KOPT-K1 (cell line): ENCODE results near the gene TMEM219.
"Not testable (repeated sequence)": the region's sequence is repeated elsewhere in the genome, so short reads cannot be mapped to it uniquely, and the experiment has no call there.

Experiments
- H3K27ac ChIP-seq: fragments of 200-600 bp; sonication (generic); 2 replicates; pipeline ENCODE4 v1.5.1; 2016; ENCODE audit warnings: antibody characterized with exemption, mild to moderate bottlenecking, low read depth, low read length; ENCODE audit not compliant: poor library complexity, severe bottlenecking
- H3K36me3 ChIP-seq: fragments of 200-600 bp; sonication (generic); 2 replicates; pipeline ENCODE4 v1.5.1; 2017; ENCODE audit warnings: antibody characterized with exemption, mild to moderate bottlenecking, low read length, moderate library complexity; ENCODE audit not compliant: insufficient read depth
- H3K9me3 ChIP-seq: fragments of 200-600 bp; sonication (generic); 2 replicates; pipeline ENCODE4 v1.5.1; 2017; ENCODE audit warnings: antibody characterized with exemption, low read length, mild to moderate bottlenecking; ENCODE audit not compliant: insufficient read depth, poor library complexity, severe bottlenecking

The TMEM219 gene

GRCh38 chr16:30006659-30007377 is 44.9 kb downstream of the TMEM219 start:
- peaks cover 34% of the 10 kb centered on the region; the same call in 1 of the 2 replicates for H3K36me3 ChIP-seq
- no peaks in the 10 kb centered on the region for H3K9me3 ChIP-seq
- H3K27ac ChIP-seq = no peak overlapping the region

GRCh38 chr16:30007378-30007895 is 45.6 kb downstream of the TMEM219 start:
- Histone ChIP-seq H3K27ac (no peak overlapping the region), H3K36me3 (peaks cover 28% of the 10 kb centered on the region; the same call in 1 of the 2 replicates)

GRCh38 chr16:30009085-30009862 is 47.4 kb downstream of the TMEM219 start:
- Histone ChIP-seq H3K9me3 (no peaks in the 10 kb centered on the region), H3K36me3 (0 out of 2 replicates have a peak, but pooled peaks cover 11% of the 10 kb centered on the region), H3K27ac (no peak overlapping the region)

More at GRCh38 chr16:30007378-30007895, 45.6 kb downstream of the TMEM219 start:
- no peaks in the 10 kb centered on the region for H3K9me3 ChIP-seq

- Histone ChIP-seq H3K27ac (peak overlapping the region; percentile 38), H3K9me3 (no peaks in the 10 kb centered on the region), H3K36me3 (0 out of 2 replicates have a peak, but pooled peaks cover 11% of the 10 kb centered on the region)
Observed at GRCh38 chr16:30009990-30010843, 48.3 kb downstream of the TMEM219 start.

- H3K36me3 ChIP-seq = 0 out of 2 replicates have a peak, but pooled peaks cover 3% of the 10 kb centered on the region
- peak within 1 kb of the TSS; percentile 38 for H3K27ac ChIP-seq
- H3K9me3 ChIP-seq = no peaks in the 10 kb centered on the region
Observed at GRCh38 chr16:30010844-30011713, 49.2 kb downstream of the TMEM219 start, which contains the start of gene DOC2A. TSS of gene DOC2A (minus strand) at chr16:30011027. CDS start at chr16:30010222, 805 bp downstream.

GRCh38 chr16:30011714-30012504 is 50.0 kb downstream of the TMEM219 start:
- Histone ChIP-seq H3K27ac (no peak overlapping the region), H3K9me3 (no peaks in the 10 kb centered on the region), H3K36me3 (no peaks in the 10 kb centered on the region)

- not testable (repeated sequence) for H3K9me3 ChIP-seq, H3K27ac ChIP-seq, H3K36me3 ChIP-seq
Observed at GRCh38 chr16:30012598-30012997, 50.7 kb downstream of the TMEM219 start.

GRCh38 chr16:30015450-30015849 is 53.6 kb downstream of the TMEM219 start:
- not testable (repeated sequence) for H3K27ac ChIP-seq, H3K9me3 ChIP-seq, H3K36me3 ChIP-seq

GRCh38 chr16:30016555-30017276 is 54.8 kb downstream of the TMEM219 start:
- Histone ChIP-seq H3K9me3 (no peaks in the 10 kb centered on the region), H3K27ac (no peak overlapping the region), H3K36me3 (no peaks in the 10 kb centered on the region)

GRCh38 chr16:30017277-30017656 is 55.4 kb downstream of the TMEM219 start:
- Histone ChIP-seq H3K27ac (no peak overlapping the region), H3K36me3 (no peaks in the 10 kb centered on the region)

GRCh38 chr16:30017937-30018336 is 56.1 kb downstream of the TMEM219 start:
- H3K36me3 ChIP-seq, H3K27ac ChIP-seq, H3K9me3 ChIP-seq: not testable (repeated sequence)

More at GRCh38 chr16:30017277-30017656, 55.4 kb downstream of the TMEM219 start:
- H3K9me3 ChIP-seq = no peaks in the 10 kb centered on the region

- no peaks in the 10 kb centered on the region for H3K9me3 ChIP-seq
- no peak overlapping the region for H3K27ac ChIP-seq
- no peaks in the 10 kb centered on the region for H3K36me3 ChIP-seq
Observed at GRCh38 chr16:30018731-30019158, 56.9 kb downstream of the TMEM219 start.
